K562 (cell line): Measurements from ENCODE around the gene PRDM8. TPM values are rescaled to one million over a fixed set of nuclear protein-coding genes. Genes with fewer than 3 reads are reported as not detected.

Experiments
- ASH1L ChIP-seq: fragments of 450-650 bp; IDR thresholded peaks from 2 replicates; pipeline ENCODE4 v1.6.1; 2018; ENCODE audit warnings: borderline replicate concordance, mild to moderate bottlenecking, low read depth; ENCODE audit not compliant: partially characterized antibody
- CBFA2T3 ChIP-seq: fragments of 450-650 bp; IDR thresholded peaks from 2 replicates; pipeline ENCODE4 v1.6.1; 2017
- CC2D1A ChIP-seq: fragments of 450-650 bp; IDR thresholded peaks from 2 replicates; pipeline ENCODE4 v1.6.1; 2017; ENCODE audit warnings: mild to moderate bottlenecking
- CEBPG ChIP-seq, 3 experiments: fragments of 200-800 bp in 1 of 3; sonication (Bioruptor generic) in 1 of 3; sonication (generic) in 1 of 3; formaldehyde crosslinking in 1 of 3; IDR thresholded peaks in 2 of 3; conservative IDR thresholded peaks in 1 of 3; 2 replicates each; pipeline versions ENCODE4 v1.6.1 to v1.8.0; 2016 to 2022; ENCODE audit warnings: missing compliant biosample characterization in 2 of 3, missing genetic modification characterization in 2 of 3, mild to moderate bottlenecking in 1 of 3, missing genetic modification reagents in 1 of 3
- CTCF ChIP-seq, 3 experiments: IDR thresholded peaks in 2 of 3; conservative IDR thresholded peaks in 1 of 3; 2 replicates each; pipeline ENCODE4 v1.5.1; 2011 to 2012; ENCODE audit warnings: low read length in 3 of 3, mild to moderate bottlenecking in 3 of 3, control low read depth in 2 of 3, improper control_type of control experiment in 1 of 3, inconsistent platforms in 1 of 3, low read depth in 1 of 3, mixed read lengths in 1 of 3, moderate library complexity in 1 of 3; ENCODE audit not compliant: insufficient read depth in 2 of 3
- HDAC2 ChIP-seq: fragments of 450-650 bp; IDR thresholded peaks from 2 replicates; pipeline ENCODE4 v1.6.1; 2016; ENCODE audit warnings: mild to moderate bottlenecking
- HNRNPUL1 ChIP-seq: fragments of 200-400 bp; formaldehyde crosslinking; IDR thresholded peaks from 2 replicates; pipeline ENCODE4 v1.6.1; 2017; ENCODE audit warnings: low read length
- MAFK ChIP-seq: IDR thresholded peaks from 2 replicates; pipeline ENCODE4 v1.6.1; 2011; ENCODE audit warnings: low read length, improper control_type of control experiment
- MEF2D ChIP-seq: conservative IDR thresholded peaks from 2 replicates; pipeline ENCODE4 v1.6.1; 2016; ENCODE audit warnings: low read depth, missing genetic modification characterization, missing compliant biosample characterization
- MNT ChIP-seq, 2 experiments: fragments of 450-650 bp; conservative IDR thresholded peaks; 2 replicates each; pipeline ENCODE4 v1.6.1; 2017; ENCODE audit warnings: mild to moderate bottlenecking in 2 of 2, moderate library complexity in 2 of 2
- MXI1 ChIP-seq: IDR thresholded peaks from 2 replicates; pipeline ENCODE4 v1.6.1; 2011; ENCODE audit warnings: low read depth, mild to moderate bottlenecking, improper control_type of control experiment, low read length
- NCOA1 ChIP-seq: fragments of 450-650 bp; IDR thresholded peaks from 2 replicates; pipeline ENCODE4 v1.6.1; 2016; ENCODE audit warnings: low read depth
- RAD21 ChIP-seq, 2 experiments: fragments of 250-450 bp in 1 of 2; fragments of 450-650 bp in 1 of 2; sonication (Bioruptor Pico) in 1 of 2; formaldehyde crosslinking in 1 of 2; IDR thresholded peaks in 1 of 2; conservative IDR thresholded peaks in 1 of 2; 2 replicates each; pipeline versions ENCODE4 v1.4.0 to v1.8.0; 2020 to 2022; ENCODE audit warnings: mild to moderate bottlenecking in 2 of 2, moderate library complexity in 1 of 2
- ZBTB40 ChIP-seq, 2 experiments: fragments of 450-650 bp in 1 of 2; sonication (generic) in 1 of 2; formaldehyde crosslinking in 1 of 2; IDR thresholded peaks; 2 replicates each; pipeline versions ENCODE4 v1.7.1 to v1.9.0; 2016 to 2022; ENCODE audit warnings: inconsistent platforms in 1 of 2, mild to moderate bottlenecking in 1 of 2, missing genetic modification reagents in 1 of 2
- ZZZ3 ChIP-seq: fragments of 450-650 bp; IDR thresholded peaks from 2 replicates; pipeline ENCODE4 v1.6.1; 2016; ENCODE audit warnings: antibody characterized with exemption, mild to moderate bottlenecking, moderate library complexity
- polyA plus RNA-seq, 8 experiments: library from polyadenylated mRNA; depleted of rRNA in 4 of 8; stranded (reverse) in 5 of 8; unstranded in 3 of 8; fragments of >200 nt; fragmentation: Nextera tagmentation in 2 of 8; fragmentation: Illumina TruSeq in 1 of 8; extraction: Ambion mirVana in 2 of 8; extraction: Trizol in 1 of 8; gene quantifications; 2 replicates each; pipeline versions ENCODE4 v1.2.1 to v1.2.3, GENCODE V29; 2011 to 2014; ENCODE audit warnings: inconsistent platforms in 1 of 8, missing spikeins in 1 of 8
- total RNA-seq, 7 experiments: library from RNA; depleted of rRNA in 6 of 7; stranded (reverse); fragments of >200 nt in 6 of 7; fragmentation: Illumina TruSeq in 2 of 7; extraction: Trizol in 2 of 7; gene quantifications; 2 replicates each; pipeline versions ENCODE4 v1.2.1 to v1.2.3, GENCODE V29; 2011 to 2021; ENCODE audit warnings: low replicate concordance in 1 of 7

Gene PRDM8
- total and polyA plus RNA-seq, 9 of the 15 experiments (the other 6 are each of a cell fraction or from before 2014, with no cell fraction given): 0.40 TPM; not detected in 8

- TF ChIP-seq ZBTB40 (IDR thresholded peaks at IDR 0.05) (0 out of 2 replicates have a peak, but pooled peaks have one; percentile 19), ZBTB40 (CRISPR knock-in tag; IDR thresholded peaks at IDR 0.05) (no peak), RAD21 (CRISPR knock-in tag; conservative IDR thresholded peaks at IDR 0.05 in 1 of 2, IDR thresholded peaks at IDR 0.05 in 1 of 2) (peak; percentile 82 to 87), CC2D1A (peak; percentile 62; the same call in 1 of the 2 replicates), MNT (conservative IDR thresholded peaks at IDR 0.05) (no peak), CTCF (IDR thresholded peaks at IDR 0.05 in 2 of 3, conservative IDR thresholded peaks at IDR 0.05 in 1 of 3; ENCODE audit: insufficient read depth in 2 of 3, low read depth in 1 of 3, low read length in 3 of 3) (peak in 2 of 3 experiments; percentile 37 to 72; a peak in 4 of 6 replicates), CEBPG (CRISPR knock-in tag; IDR thresholded peaks at IDR 0.05) (no peak), CEBPG (tag; conservative IDR thresholded peaks at IDR 0.05 in 1 of 2, IDR thresholded peaks at IDR 0.05 in 1 of 2) (peak; percentile 70 to 91), MXI1 (no peak), HDAC2 (no peak), MAFK (no peak), CBFA2T3 (no peak), NCOA1 (no peak), HNRNPUL1 (no peak), ZZZ3 (no peak), ASH1L (no peak), MEF2D (tag) (no peak)
Observed at GRCh38 chr4:80215449-80216052, 18.2 kb downstream of the PRDM8 start (continued).
